HG02943 (cell line): ENCODE data around the gene CSAD.
"Not testable (repeated sequence)": the region's sequence is repeated elsewhere in the genome, so short reads cannot be mapped to it uniquely, and the experiment has no call there.

Source experiments
- ATAC-seq: cut with Tn5 transposase; IDR thresholded peaks from one replicate; pipeline ENCODE4 v1.9.1; 2021; ENCODE audit warnings: mild to moderate bottlenecking, low read depth, moderate library complexity; ENCODE audit not compliant: unreplicated experiment

The CSAD gene

DNA sequence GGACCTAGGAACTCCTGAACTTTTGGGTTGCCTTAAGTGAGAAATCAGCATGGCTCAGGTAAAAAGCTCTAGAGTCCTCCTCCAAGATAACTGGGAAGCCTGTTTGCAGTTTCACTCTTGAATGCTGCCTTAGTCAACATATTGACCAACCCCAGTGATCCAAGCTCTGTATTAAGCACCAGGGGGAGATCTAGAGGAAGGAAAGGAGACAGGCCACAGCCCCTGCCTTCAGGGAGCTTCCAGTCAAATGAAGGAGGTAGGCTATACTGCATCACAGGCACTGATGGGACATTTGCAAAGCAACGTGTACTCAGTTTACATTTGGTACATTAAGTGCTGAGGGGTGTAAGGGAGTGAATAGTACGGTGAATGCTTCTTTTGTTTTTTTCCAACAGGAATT is 1.2 kb upstream of the CSAD start:
- no peak for ATAC-seq

DNA sequence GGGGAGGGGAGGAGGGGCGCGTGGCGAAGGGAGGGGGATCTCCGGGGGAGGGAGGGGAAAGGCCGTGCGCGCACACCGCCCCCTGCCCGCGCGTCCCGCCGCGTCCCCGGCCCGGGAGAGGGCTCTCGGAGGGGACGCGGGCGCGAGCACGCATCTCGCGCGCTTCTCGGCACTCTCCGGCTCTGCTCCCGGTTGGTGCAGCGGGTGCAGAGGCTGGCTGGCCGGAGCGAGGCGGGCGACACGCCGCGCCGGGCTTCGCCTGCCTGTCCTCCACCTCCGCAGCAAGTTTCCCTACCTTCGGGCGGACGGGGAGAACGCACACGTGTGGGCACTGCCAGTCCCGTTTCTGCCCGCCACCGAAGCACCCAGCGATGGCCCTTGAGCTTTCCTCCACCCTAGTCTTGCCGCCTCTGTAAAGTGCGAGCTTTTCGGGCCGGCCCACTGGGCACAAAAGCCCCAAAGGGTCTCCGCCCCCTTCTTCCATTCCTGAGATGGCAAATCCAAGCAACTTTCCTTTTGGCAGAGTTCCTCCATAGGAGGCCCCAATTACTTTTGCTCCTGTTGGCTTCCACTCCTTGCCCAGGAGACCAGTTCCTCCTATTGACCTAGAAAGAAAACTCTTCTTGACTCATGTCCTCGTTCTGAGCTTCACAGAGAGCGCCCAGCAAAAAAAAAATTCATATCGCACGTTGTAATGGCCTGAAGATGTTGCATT is 363 bp upstream of the CSAD start:
- peak; percentile 43 for ATAC-seq

DNA sequence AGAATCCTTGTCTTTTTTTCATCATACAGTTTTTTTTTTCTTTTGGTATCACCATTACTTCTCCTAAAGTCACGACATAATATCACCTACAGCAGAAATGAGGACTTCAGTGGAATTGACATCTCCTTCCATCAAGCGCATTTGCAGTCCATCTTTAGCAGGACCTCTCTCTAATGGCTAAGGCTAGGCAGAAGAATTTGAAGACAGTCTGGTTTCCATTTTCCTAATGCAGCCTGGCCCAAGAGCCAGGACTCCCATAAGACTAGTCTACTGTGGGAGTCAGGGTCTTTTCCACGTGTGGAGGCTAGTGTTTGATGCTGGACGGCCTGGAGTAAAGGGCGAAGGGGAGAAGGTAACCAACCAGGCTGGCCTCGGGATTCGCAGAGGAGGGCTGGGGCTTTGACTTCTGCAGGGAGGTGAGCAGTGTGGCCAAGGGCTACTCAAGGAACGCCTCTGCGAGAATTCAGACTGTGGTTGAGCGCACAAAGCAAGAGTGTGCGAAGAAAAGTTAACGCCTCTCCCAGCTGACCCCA is 972 bp downstream of the CSAD start:
- ATAC-seq: peak; percentile 16

DNA sequence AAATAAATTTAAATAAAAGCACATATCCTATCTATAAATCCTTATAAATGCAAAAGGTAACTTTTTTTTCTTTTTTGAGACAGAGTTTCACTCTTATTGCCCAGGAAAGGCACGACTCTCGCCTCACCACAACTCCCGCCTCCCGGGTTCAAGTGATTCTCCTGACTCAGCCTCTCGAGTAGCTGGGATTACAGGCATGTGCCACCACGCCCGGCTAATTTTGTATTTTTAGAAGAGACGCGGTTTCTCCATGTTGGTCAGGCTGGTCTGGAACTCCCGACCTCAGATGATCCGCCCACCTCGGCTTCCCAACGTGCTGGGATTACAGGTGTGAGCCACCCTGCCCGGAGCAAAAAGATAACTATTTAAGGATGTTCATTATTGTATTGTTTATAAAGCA is 1.9 kb downstream of the CSAD start:
- not testable (repeated sequence) for ATAC-seq

DNA sequence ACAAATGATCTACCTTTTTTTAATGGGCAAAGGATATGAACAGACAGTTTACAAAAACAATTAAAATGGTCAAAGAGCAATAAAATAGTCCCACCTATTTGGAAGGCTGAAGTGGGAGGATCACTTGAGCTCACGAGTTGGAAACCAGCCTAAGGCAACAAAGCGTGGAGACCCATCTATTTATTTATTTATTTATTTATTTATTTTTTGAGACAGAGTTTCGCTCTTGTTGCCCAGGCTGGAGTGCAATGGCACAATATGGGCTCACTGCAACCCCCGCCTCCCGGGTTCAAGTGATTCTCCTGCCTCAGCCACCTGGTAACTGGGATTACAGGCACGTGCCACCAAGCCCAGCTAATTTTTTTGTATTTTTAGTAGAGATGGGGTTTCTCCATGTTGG is 3.3 kb downstream of the CSAD start:
- ATAC-seq: not testable (repeated sequence)

DNA sequence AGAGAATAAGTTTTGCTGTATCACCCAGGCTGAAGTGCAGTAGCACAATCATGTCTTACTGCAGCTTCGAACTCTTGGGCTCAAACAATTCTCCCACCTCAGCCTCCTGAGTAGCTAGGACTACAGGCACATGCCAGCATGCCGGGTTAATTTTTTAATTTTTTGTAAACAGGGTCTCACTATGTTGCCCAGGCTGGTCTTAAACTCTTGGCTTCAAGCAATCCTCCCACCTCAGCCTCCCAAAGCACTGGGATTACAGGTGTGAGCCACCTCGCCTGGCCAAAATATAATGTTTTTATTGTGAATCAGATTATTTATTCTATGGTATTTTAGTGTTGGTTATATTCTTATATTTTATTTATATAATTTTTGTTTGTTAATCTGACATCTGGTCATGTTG is 4.0 kb downstream of the CSAD start:
- ATAC-seq: no peak

DNA sequence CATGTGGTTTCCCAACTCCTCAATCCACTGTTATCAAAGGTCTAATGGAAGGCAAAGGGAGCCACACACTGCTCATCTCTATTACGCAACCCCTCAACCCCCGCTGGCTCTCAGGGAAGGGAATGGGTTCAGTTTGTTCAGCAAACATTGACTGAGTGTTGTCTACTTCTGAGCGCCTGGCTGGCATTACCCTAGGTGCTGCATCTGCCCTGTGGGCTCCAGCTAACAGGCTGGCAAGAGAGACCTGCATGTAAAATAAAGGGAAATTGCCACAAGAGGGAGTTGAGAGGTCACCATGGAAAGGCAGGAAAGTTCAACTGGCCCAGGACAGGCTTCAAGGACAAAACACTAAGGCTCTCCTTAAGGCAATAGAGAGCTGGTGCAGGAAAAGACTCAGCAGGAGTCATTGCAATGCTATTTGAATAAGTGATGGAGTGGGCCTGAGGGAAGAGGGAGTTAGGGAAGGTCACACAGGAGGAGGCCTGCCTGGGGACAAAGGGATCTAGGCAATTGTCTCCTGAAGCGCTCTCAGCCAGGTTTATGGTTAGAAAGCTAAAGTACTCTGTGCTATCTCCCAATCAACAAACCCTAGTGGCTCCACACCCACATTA is 5.7 kb downstream of the CSAD start:
- ATAC-seq: no peak

DNA sequence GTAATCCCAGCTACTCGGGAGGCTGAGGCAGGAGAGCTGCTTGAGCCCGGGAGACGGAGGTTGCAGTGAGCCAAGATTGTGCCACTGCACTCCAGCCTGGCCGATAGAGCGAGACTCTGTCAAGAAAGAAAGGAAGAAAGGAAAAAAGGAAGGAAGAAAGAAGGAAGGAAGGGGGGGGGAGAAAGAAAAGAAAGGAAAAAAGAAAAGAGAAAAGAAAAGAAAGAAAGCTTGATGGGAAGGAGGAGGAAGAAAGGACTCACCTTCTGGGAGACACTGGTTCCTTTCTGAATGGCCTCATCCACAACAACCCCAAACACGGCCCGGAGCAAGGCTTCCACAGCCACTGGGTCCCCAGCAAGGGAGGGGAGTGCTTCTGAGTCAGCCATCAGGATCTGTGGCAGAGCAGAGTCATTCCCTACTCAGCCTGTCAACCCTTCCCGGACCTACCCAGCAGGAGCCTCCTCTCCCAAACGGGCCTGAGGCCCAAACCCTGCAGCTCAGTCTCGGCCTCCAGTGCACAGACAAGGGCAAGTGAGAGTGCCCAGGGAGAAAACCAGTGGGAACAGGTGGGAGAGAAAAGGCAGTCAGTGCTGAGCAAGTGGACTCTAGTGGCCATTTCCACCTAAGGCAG is 7.5 kb downstream of the CSAD start:
- no peak for ATAC-seq

DNA sequence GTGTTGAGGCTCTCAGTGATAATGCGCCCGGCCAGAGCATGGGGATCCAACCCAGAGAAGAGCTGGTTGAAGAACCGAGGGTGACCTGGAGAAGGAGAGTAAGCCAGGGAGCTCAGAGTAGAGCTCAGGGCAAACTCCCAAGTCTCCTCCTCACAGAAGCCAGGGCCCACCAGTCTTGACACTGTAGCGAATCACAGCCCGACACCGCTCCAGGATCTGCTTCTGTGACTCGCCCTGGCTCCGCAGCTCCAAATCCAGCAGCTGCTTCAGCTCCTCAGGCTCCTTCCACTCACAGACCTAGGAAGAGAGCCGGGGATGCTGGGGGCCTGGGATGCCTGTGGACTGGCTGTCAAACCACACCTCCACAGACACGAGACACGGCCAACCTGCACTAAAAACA is 8.4 kb downstream of the CSAD start:
- no peak for ATAC-seq

DNA sequence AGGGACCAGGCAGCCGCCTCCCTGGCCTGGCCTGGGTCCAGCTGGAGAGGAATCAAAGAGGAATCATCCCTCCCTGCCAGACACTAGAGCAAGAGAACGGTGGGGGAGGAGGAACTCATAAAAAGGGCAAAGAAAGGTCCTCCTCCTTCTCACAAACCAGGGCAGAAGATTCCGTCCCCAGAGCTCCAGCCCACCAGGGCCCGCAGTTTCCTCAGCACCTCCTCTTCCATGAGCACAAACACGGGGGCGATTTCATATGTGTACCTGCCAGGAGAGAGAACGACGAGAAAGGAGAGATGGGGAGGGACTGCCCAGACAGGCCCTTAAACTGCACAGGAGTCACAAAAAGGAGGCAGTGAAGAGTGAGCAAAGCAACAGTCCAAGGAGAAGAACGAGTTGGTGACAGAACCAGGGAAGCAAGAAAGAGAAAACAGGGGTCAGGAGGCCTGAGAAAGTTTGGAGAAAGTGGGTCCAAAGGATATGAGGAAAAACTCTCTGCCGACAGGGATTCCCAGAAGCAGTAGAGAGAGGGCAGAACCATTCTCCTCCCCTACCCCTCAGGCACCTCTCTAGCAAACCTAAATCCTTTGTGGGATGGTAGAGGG is 8.9 kb downstream of the CSAD start:
- ATAC-seq: no peak

DNA sequence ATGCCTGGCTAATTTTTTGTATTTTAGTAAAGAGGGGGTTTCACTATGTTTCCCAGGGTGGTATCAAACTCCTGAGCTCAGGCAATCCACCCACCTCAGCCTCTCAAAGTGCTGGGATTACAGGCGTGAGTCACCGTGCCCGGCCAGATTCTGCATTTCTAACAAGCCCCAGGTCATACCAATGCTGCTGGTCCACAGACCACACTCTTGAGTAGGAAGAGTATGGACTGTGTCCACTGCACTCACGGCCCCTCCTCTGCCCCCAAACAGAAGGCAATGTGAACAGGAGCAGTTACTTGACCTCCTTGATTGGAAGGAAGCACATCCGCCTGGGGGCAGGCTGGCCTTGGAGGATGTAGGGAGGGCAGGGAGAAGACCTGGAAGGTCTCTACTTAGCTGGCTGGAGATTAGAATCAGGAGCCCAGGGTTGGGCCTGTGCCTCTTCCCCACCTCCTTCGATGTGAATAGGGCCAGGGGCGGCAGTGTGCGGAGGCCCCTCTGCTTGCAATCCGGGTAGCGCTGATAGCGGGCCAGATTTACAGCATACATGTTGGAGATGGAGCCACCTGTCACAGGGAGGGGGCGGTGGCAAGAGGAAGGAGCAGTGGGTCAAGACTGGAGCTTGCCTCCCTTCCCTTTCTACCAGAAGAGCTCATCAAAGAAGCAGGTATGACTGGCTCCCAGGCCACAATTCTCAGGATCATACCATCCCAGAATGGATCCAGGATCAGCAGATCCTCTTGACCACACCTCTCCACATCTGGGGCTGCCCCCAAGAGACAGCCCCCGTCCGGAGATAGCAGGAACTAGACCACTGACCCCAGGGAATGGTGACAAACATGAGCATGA is 9.6 kb downstream of the CSAD start:
- ATAC-seq: no peak

DNA sequence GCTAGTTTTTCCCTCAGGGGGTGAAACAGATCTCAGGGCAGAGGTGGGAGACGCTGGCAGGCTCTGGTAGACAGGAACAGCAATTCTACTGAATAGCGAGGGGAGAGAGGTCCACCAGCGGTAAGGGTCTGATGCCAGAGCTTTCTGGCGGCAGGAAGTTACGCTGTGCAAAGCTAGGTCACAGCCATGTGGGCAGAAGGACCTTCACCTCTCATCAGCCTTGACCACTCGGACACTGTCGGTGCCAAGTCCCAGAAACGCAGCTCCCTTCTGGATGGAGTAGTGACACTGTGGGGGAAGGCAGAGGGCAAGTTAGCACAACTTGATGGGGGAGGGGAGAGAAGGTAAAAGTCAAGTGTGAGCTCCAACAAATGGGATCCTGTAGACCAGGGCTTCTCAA is 10.5 kb downstream of the CSAD start:
- ATAC-seq: no peak

DNA sequence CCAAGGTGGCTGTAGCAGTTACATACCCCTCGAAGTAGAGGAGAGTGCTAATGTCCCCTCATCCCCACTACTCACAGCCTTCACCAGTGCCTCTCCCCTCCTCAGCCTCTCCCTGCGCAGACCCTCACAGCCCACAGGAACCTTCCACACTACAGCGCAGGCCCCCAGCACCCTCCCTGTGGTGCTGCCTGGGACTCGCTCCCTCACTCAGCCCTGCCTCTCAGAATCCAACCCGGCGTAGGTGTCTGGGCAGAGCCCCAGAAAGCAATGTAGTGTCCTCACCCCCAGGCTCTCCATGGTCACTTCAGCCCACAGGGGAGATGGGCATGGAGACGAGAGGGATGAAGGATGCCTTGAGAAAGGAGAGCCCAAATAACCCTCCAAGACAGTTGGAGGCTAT is 11.1 kb downstream of the CSAD start:
- ATAC-seq: no peak

DNA sequence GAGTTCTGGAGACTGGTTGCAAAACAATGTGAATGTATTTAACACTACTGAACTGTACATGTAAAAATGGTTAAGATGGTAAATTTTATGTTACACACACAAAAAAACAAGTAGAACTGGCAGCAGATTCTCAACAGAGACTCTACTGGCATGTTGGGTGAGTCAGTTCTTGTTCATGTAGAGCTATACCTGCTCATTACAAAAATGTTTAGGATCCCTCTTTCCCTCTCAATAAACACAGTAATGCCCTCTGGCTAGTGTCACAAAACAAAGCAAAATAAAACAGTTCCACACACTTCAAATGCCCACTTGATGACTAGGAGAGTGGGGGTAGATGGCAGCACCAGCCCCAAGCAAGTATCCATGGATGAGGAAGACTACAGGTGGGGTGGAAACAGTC is 13.9 kb downstream of the CSAD start:
- no peak for ATAC-seq

DNA sequence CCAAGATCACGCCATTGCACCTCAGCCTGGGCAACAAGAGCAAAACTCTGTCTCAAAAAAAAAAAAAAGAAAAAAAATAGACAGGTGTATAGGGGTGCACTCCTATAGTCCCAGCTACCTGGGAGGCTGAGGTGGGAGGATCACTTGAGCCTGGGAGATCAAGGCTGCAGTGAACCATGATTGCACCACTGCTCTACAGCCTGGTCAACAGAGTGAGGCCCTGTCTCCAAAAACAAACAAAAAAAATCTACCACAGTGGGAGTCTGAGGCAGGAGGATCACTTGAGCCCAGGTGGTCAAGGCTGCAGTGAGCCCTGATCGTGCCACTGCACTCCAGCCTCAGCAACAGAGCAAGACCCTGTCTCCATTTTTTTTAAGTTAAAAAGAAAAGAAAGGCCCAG is 17.7 kb downstream of the CSAD start:
- not testable (repeated sequence) for ATAC-seq

DNA sequence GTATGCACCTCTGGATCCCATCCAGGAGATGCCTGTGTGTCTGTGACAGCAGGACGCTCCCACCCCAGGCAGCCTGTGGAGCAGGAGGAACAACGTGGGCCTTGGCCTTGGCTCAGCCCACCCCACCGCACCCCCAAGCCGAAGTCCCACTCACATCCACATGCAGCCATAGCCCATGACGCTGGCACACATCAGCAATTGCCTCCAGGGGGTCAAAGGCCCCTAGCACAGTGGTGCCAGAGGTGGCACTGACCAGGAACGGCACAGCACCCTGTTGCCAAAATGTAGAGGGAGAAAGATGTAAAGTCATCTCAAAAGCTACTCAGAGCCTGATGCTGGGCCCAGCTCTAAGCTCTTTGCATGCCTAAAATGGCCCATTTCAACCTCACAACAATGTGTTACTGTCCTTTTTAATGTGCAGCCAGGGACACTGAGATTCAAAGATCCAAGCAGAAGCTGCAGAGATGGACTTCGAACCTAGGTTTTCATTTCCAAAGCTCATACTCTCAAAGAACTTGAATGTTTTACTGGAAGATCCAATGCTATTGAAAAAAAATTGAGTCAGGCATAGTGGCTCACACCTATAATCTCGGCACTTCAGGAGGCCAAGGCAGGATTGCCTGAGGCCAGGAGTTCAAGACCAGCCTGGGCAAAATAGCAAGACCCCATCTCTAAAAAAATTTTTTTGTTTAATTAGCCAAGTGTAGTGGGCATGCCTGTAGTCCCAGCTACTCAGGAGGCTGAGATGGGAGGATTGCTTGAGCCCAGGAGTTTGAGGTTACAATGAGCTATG is 19.4 kb downstream of the CSAD start:
- ATAC-seq: no peak

DNA sequence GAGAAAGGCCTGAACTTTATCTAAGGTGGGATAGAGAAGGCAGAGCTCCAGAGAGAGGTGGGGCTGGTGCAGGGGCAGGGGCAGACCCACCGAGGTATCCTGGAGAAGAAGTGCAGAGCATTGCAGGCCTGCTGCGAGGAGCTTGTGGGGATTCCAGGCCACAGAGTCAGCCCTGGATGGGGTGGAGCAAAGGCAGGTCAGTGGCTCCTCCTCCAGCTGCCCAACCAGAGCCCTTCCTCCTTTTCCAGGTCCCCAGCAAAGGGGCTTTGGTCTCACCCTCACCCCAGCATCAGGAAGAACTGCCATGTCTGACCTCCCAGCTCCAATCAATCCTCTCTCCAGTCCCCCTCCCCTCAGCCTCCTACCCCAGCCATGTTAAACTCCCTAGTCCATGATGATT is 20.1 kb downstream of the CSAD start:
- no peak for ATAC-seq

DNA sequence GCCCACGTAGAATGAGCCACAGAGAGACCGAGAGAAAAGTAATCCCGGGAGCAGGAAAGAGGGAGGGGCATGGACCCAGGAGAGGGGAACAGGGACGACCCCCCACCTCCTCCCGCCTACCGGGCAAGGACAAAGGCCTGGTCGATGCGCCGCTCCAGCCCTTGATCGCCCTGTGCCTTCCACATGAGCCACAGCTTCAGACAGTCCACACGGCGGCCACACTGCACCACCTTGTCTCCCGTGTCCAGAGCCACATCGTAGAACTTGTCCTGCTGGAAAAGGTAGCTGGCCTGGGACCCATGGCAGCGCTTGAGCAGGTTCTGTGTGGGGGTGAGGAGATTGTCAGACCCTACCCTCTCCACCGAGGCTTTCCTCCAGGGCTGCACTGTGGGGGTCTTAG is 20.7 kb downstream of the CSAD start:
- ATAC-seq: no peak

DNA sequence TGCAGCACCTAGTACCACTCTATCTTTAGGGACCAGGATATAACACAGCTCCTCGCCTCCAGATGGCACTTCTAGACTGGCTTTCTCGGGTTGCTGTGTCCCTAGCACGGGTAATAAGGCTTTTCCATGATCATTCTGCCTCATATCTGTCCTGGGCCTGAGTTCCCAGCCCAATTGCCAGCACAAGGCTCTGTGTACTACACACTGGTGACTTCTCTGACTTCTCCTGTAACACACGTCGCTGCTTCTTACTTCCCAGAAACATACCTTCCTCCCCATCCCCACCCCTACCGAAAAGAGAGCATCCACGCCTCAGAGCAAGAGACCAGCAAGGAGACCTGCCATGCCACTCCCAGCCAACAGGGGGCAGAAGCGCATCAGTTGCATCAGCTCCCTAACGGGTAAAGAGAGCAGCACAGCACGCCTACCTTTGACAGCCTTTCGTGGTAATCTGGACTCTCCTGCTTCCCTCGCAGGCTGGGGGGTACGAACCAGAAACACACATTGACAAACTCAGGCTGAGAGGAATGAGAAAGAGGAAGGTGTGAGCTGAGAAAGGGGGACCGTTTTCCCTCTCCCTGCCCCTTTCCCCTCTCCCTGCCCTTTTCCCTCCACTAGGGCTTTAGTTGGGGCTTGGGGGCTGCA is 21.4 kb downstream of the CSAD start:
- no peak for ATAC-seq
